Fibroblast of skin of left quadriceps (primary cell): ENCODE results near the gene SLC35G6.
"Not testable (repeated sequence)": the region's sequence is repeated elsewhere in the genome, so short reads cannot be mapped to it uniquely, and the experiment has no call there.

Experiments
- DNase-seq, 2 experiments: peaks; one replicate each; pipeline ENCODE4 v3.0.0-alpha.2; 2013; ENCODE audit warnings: low read depth in 2 of 2

The SLC35G6 gene

GRCh38 chr17:7460850-7461660, 20.2 kb upstream of the SLC35G6 start:
- no peak for DNase-seq

GRCh38 chr17:7462474-7463371, 18.5 kb upstream of the SLC35G6 start:
- no peak for DNase-seq

GRCh38 chr17:7463372-7463846, 17.8 kb upstream of the SLC35G6 start:
- DNase-seq = no peak

GRCh38 chr17:7464081-7464480, 17.2 kb upstream of the SLC35G6 start:
- DNase-seq = no peak

DNA sequence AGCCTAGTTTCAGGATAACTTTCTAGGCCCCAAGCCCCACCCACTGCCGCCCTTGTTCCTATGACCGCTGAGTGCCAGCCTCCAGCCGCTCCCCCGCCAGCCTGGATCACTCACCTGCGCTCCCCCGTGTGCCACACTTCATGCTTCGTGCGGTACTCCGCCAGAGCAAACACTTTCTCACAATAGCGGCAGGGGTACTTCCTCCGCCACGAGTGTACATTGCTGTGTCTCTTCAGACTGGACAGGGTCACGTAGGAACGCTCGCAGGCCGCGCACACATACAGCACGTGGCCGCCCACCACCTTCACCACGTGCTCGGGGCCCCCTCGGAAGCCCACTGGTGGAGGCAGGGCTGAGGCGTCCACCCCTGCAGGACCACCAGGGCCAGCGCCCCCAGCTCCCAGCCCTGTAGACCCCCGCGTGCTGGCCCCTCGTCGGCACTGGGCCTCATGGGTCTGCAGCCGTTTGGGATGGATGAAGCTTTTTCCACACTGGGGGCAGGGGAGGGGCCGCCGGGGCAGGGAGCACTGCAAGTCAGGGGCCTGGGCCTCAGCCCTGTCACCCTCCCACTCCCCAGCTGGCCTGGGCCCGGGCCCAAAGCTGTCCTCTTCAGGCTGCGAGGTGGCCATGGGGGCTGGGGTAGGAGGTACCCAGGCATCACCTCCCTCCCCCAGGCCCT, 15.5 kb upstream of the SLC35G6 start:
- DNase-seq = no peak

DNA sequence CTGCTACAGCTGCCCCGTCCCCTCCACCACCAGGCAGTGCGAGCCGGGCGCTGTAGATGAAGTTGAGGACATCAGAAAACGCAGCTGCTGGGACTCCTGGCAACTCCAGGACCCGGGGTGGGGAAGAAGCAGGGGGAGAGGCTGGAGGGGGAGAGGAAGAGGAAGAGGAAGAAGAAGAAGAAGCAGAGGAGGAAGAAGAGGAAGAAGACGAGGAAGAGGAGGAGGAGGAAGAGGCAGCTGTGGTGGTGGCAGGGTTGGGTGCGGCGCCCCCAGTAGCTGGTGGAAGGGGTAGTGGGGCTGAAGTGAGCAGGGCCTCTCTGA, 15.0 kb upstream of the SLC35G6 start:
- no peak for DNase-seq

DNA sequence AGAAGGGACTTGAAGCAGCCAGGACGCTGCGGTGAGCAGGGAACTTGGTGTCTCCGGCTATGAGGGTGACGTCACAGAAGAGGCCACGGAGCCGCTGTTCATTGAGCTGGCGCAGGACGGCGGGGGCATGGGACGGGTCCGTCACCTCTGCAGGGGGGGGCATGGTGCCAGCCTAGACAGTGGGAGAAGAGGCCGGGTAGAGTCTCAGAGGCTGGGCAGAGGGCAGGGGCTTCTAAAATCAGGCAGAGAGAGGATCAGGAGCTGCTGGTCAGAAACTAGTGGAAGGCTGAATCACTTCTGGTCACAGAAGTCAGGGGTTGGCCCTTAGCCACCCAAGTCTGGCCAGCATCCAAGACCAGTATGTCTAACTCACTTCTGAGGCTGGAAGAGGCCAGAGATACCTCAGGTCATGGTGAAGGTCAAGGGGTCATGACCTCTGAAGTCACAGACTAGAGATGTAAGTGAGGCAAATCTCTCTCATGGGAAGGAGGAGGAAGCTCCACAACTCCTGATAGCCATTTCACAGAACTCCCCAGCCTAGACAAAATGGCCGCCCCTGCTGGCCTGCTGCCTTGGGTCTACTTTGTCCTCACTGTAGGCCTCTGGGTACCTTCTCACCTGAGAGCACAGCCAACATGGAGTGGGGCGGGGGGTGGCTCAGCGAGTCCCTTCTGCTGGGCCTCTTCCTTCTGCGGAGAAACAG, 14.5 kb upstream of the SLC35G6 start:
- DNase-seq = no peak

- no peak for DNase-seq
Measured at GRCh38 chr17:7467498-7467897, 13.7 kb upstream of the SLC35G6 start.

GRCh38 chr17:7468290-7468689, 13.0 kb upstream of the SLC35G6 start:
- no peak for DNase-seq

- no peak for DNase-seq
Measured at GRCh38 chr17:7468804-7469389, 12.3 kb upstream of the SLC35G6 start.

DNA sequence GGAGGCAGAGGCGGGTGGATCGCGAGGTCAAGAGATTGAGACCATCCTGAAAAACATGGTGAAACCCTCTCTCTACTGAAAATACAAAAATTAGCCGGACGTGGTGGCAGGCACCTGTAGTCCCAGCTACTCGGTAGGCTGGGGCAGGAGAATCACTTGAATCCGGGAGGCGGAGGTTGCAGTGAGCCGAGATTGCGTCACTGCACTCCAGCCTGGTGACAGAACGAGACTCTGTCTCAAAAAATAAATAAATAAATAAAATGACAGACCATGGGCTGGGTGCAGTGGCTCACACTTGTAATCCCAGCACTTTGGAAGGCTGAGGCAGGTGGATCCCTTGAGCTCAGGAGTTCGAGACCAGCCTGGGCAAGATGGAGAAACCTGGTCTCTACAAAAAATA, 11.4 kb upstream of the SLC35G6 start:
- DNase-seq = not testable (repeated sequence)

- DNase-seq = not testable (repeated sequence)
Measured at GRCh38 chr17:7470457-7470973, 10.7 kb upstream of the SLC35G6 start.

DNA sequence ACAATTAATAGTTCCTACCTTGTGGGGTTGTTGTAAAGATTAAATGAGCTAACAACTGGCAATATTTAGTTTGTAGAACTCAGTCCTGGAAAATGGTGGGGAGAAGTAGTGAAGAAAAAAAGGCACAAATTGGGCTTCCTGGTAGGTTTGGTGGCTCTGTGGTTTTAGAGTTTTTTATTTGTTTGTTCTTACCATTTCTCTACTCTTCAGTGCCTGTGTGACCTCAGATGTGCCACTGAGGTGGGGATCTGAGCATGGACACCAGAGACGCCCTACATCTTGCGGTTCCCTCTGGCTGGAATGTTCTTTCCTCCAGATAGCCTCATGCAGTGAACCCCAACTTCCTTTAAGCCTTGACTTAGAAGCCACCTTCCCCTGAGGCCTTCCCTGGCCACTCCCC, 9.5 kb upstream of the SLC35G6 start:
- no peak for DNase-seq

GRCh38 chr17:7474767-7475166, 6.5 kb upstream of the SLC35G6 start:
- DNase-seq = not testable (repeated sequence)

DNA sequence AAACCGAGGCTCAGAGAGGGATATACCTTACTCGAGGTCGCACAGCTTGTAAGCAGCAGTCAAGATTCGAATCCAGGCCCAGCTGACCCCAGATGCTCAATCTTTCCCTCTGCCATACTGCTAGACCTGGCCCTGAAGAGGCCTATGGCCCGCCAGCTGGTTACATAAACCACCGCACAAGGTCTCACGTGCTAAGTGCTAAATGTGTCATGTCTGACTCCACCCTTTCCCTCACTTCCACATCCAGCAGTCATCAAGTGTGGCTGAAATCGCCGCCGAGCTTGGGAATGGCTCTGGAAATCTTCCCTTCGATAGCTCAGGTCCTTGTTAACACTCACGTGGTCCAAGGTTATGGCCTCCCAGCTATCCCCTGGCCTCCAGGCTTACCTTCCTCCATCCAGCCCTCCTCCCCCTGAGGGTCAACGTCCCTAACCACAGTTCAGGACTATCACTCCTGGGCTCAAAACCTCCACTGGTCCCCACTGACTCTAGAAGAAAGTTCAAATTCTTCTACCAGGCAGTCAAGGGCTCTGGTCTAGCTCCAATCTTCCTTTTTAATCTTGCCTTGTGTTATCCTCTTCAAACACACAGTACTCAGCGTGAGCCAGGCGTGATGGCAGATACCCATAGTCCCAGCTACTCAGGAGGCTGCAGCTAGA, 5.4 kb upstream of the SLC35G6 start:
- DNase-seq = no peak

GRCh38 chr17:7476494-7476893, 4.8 kb upstream of the SLC35G6 start:
- DNase-seq = no peak

GRCh38 chr17:7476951-7477350, 4.3 kb upstream of the SLC35G6 start:
- DNase-seq = no peak

- DNase-seq = peak in 1 of 2 experiments; percentile 26
Measured at GRCh38 chr17:7477392-7478275, 3.6 kb upstream of the SLC35G6 start.
